T-cell (primary cell): ENCODE results near the gene SOX13. TPM values are rescaled to one million over a fixed set of nuclear protein-coding genes. Genes with fewer than 3 reads are reported as not detected.

Experiments used
- ATAC-seq, 4 experiments: fragments of 200-7000 bp in 3 of 4; fragments of 150-1000 bp in 1 of 4; cut with Tn5 transposase; replicated peaks in 1 of 4; 1 replicate in 3 of 4; 2 replicates in 1 of 4; pipeline ENCODE4 v1.10.0; 2021; ENCODE audit warnings: moderate library complexity in 3 of 4, mild to moderate bottlenecking in 2 of 4, moderate number of reproducible peaks in 1 of 4
- CTCF ChIA-PET, 2 donors: fragments of 300-600 bp; sonication (Branson Sonifier 250); formaldehyde crosslinking; loops; one replicate each; lab custom pipeline; 2022; ENCODE audit warnings: antibody characterized with exemption in 2 of 2; lab: Charles Lee
- POLR2A ChIA-PET, 2 donors: fragments of 300-600 bp; sonication (Branson Sonifier 250); formaldehyde crosslinking; loops; one replicate each; lab custom pipeline; 2022; ENCODE audit warnings: antibody characterized with exemption in 2 of 2; lab: Charles Lee
- DNase-seq, 35 experiments: peaks; one replicate each; pipeline versions ENCODE4 v3.0.0 to v3.0.0-alpha.2; 2013 to 2023
- H3K27ac ChIP-seq: one replicate; pipeline ENCODE4 v1.5.1; 2013; ENCODE audit warnings: low read length
- H3K27me3 ChIP-seq, 2 experiments: replicated peaks in 1 of 2; 1 replicate in 1 of 2; 2 replicates in 1 of 2; pipeline versions ENCODE4 v1.6.1 to v1.7.0; 2013; ENCODE audit warnings: low read length in 1 of 2, mixed read lengths in 1 of 2; ENCODE audit not compliant: control insufficient read depth in 2 of 2, insufficient read depth in 2 of 2; ENCODE audit errors: extremely low read depth in 1 of 2
- H3K36me3 ChIP-seq, 2 donors: 1 replicate in 1 of 2; 2 replicates in 1 of 2; pipeline versions ENCODE4 v1.6.1 to v1.7.0; 2013; ENCODE audit warnings: low read length in 1 of 2; ENCODE audit not compliant: control insufficient read depth in 2 of 2, insufficient read depth in 1 of 2; ENCODE audit errors: extremely low read depth in 1 of 2
- H3K4me1 ChIP-seq, 2 experiments: 1 replicate in 1 of 2; 2 replicates in 1 of 2; pipeline versions ENCODE4 v1.6.1 to v1.7.0; 2013; ENCODE audit warnings: low read length in 2 of 2, mixed read lengths in 1 of 2; ENCODE audit not compliant: insufficient read depth in 2 of 2, control insufficient read depth in 1 of 2; ENCODE audit errors: extremely low read depth in 1 of 2
- H3K4me3 ChIP-seq, 2 donors: 1 replicate in 1 of 2; 2 replicates in 1 of 2; pipeline versions ENCODE4 v1.5.1 to v1.7.0; 2013; ENCODE audit warnings: mild to moderate bottlenecking in 2 of 2, low read length in 1 of 2, moderate library complexity in 1 of 2; ENCODE audit not compliant: control insufficient read depth in 1 of 2; ENCODE audit errors: extremely low read depth in 1 of 2
- H3K9me3 ChIP-seq: 2 replicates; pipeline ENCODE4 v1.7.0; 2013
- H3K27ac Mint-ChIP-seq, 2 donors: one replicate each; pipeline ENCODE4 v1.8.0; 2020 to 2021; ENCODE audit warnings: mild to moderate bottlenecking in 2 of 2, mixed read lengths in 2 of 2
- H3K27me3 Mint-ChIP-seq, 2 donors: one replicate each; pipeline ENCODE4 v1.8.0; 2021 to 2022; ENCODE audit warnings: mixed read lengths in 2 of 2
- H3K36me3 Mint-ChIP-seq: one replicate; pipeline ENCODE4 v1.8.0; 2021; ENCODE audit warnings: mixed read lengths
- H3K4me1 Mint-ChIP-seq, 3 donors: one replicate each; pipeline ENCODE4 v1.8.0; 2020 to 2022; ENCODE audit warnings: mixed read lengths in 3 of 3, mild to moderate bottlenecking in 1 of 3
- H3K4me3 Mint-ChIP-seq, 3 donors: one replicate each; pipeline ENCODE4 v1.8.0; 2020 to 2022; ENCODE audit warnings: mild to moderate bottlenecking in 3 of 3, mixed read lengths in 3 of 3, moderate library complexity in 3 of 3
- H3K9me3 Mint-ChIP-seq, 3 donors: one replicate each; pipeline ENCODE4 v1.8.0; 2020 to 2022; ENCODE audit warnings: mixed read lengths in 3 of 3
- WGBS: methylation state at CpG from one replicate; pipeline ENCODE4 v1.1.5; 2013; ENCODE audit warnings: missing lambda C conversion rate; ENCODE audit not compliant: insufficient coverage; 5-methylcytosine and 5-hydroxymethylcytosine counted together
- total RNA-seq, 35 experiments: library from RNA in 6 of 35; stranded (reverse) in 6 of 35; fragments of 120-200 nt in 1 of 35; gene quantifications; one replicate each; pipeline versions ENCODE4 v1.2.1 to v1.2.4 and lab custom pipeline; 2013 to 2026

SOX13 gene
- total RNA-seq, 5 donors from 2014 or later (not counting 1 experiment from before 2014, with no cell fraction given): 3.2 to 9.4 (median 5.2) TPM

DNA sequence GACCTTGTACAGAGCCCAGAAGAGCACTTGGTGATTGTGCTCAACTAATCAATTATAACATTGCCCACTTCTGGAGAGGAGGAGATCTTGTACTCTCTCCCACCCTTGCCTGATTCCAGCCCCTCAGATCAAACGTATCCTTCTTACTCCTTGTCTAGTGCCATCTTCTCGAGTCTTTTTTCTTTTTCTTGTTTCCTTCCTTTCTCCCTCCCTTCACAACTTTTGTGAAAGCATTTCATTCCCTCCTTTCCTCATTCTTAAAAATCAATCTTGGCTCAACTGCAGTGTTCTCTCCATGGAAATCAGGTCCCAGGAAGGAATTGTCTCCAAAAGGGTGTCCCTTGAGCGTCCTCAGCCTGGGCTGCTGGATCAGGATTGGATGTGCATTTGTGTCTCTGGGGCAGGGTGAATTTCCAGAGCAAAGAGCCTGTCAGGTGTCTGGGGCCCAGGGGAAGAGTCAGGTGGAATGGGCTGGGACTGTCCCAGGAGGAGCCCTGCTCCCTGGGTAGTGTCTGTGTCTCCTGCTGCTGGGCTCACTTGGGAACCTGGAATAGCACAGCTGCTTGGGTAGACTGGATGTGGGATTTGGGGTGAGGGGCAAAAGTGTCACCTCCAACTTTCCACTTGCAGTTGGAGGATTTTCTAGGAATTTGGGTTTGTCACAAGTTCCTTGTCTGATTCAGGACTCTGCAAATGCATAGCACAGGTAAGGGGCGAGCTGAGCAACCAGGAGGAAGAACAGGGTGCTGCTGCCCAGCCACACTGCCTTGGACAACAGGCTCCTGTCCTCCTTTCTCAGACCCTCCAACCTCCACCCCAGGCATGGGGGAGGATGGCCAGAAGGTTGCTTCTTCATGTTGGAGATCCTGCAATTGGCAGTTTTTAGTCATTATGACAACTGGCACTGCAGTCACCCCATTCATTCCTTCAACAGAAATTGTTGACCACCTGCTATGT, 3.3 kb downstream of the SOX13 start:
- peaks cover 47 to 62% of the 10 kb centered on the region in 2 donors for H3K27me3 Mint-ChIP-seq
- ChIA-PET POLR2A (no interaction called here), CTCF (interaction anchor here (0.6 to 0.9 kb wide), 2 partner anchors 10 to 141 kb away, joined by 3 read pairs; no protein-coding TSS in a partner anchor)
- H3K9me3 Mint-ChIP-seq: no peaks in the 10 kb centered on the region
- no peaks in the 10 kb centered on the region for H3K36me3 ChIP-seq
- H3K27ac ChIP-seq: no peak overlapping the region
- H3K36me3 Mint-ChIP-seq: no peaks in the 10 kb centered on the region
- 60% methylated on average over 1 of the region's 4 CpGs for WGBS
- H3K4me3 ChIP-seq: no peak overlapping the region
- peak overlapping the region in 1 of 2 donors; percentile 55 for H3K27ac Mint-ChIP-seq
- H3K4me3 Mint-ChIP-seq: peak overlapping the region; percentile 44 to 77 (median 76)
- ATAC-seq: no peak
- no peak for DNase-seq
- H3K4me1 ChIP-seq: peaks cover 5 to 32% of the 10 kb centered on the region in 2 experiments
- no peaks in the 10 kb centered on the region for H3K9me3 ChIP-seq
- H3K27me3 ChIP-seq: peaks cover 6 to 62% of the 10 kb centered on the region in 2 experiments
- peaks cover 0 to 41% (median 27%) of the 10 kb centered on the region in 3 donors for H3K4me1 Mint-ChIP-seq

DNA sequence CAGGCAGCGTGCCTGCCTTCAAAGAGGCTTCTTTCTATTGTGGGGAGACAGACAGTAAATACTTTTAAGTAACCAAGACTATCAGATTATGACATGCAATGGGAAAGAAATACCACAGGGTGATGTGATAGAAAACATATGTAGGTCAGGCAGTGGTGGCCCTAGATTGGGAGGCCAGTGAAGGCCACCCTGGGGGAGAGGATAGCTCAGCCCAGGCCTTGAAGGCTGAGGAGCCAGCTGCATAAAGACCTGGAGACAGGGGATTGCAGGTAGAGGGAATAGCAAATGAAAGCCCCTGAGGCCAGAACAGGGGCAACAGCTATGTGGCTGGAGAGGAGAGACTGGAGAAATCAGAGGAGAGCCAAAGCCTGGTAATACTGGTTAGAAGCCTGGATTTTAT, 4.0 kb downstream of the SOX13 start:
- Histone ChIP-seq H3K27me3 (peaks cover 2 to 58% of the 10 kb centered on the region in 2 experiments), H3K4me3 (no peak overlapping the region), H3K9me3 (no peaks in the 10 kb centered on the region), H3K27ac (no peak overlapping the region), H3K36me3 (no peaks in the 10 kb centered on the region), H3K4me1 (peaks cover 5 to 32% of the 10 kb centered on the region in 2 experiments)
- Mint-ChIP-seq H3K4me1 (peaks cover 0 to 41% (median 27%) of the 10 kb centered on the region in 3 donors), H3K4me3 (no peak overlapping the region), H3K9me3 (no peaks in the 10 kb centered on the region), H3K27me3 (peaks cover 40 to 57% of the 10 kb centered on the region in 2 donors), H3K27ac (peak overlapping the region in 1 of 2 donors; percentile 55), H3K36me3 (no peaks in the 10 kb centered on the region)
- POLR2A ChIA-PET: interaction anchor here in 1 of 2 donors (0.6 kb wide), 1 partner anchor 469 kb away, joined by 4 read pairs; no protein-coding TSS in a partner anchor
- WGBS: no CpG with 5 or more reads among the region's 1 CpG
- DNase-seq: no peak
- ATAC-seq: no peak
- CTCF ChIA-PET: interaction anchor here in 1 of 2 donors (0.9 kb wide), 1 partner anchor 140 kb away, joined by 3 read pairs; no protein-coding TSS in a partner anchor

DNA sequence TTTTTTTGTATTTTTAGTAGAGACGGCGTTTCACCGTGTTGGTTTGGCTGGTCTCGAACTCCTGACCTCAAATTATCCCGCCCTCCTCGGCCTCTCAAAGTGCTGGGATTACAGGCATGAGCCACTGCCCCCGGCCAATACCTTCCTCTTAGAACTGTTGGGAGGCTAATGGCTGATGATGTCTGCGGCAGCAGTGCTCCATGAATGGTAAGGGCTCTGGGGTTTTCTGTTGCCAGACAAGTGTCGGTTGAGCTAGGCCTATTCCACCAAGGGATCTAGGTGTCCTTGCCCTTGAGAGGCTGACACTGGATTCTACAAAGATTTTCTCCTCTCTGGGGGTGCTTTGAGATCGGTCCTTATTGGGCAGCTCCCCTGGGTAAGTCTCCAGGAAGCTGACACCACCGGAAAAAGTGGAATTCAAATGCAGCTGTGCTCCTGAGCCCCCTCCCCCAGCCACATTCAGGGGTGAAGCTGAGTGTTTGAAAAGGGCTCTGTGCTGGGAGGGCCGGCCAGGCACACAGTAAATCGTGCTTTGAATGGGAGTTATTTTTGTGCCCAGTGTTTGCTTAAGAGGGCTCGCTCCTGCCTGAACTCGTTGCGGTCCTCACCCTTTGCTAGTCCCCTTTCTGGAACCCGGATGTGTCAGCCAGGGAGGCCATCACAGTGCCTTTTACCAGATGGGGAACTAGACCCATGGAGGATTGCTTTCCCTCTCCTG, 5.2 kb downstream of the SOX13 start:
- Mint-ChIP-seq H3K4me3 (no peak overlapping the region), H3K9me3 (no peaks in the 10 kb centered on the region), H3K36me3 (no peaks in the 10 kb centered on the region), H3K4me1 (peaks cover 0 to 35% (median 23%) of the 10 kb centered on the region in 3 donors), H3K27ac (peak overlapping the region in 1 of 2 donors; percentile 27), H3K27me3 (peaks cover 32 to 52% of the 10 kb centered on the region in 2 donors)
- Histone ChIP-seq H3K27ac (no peak overlapping the region), H3K4me1 (peaks cover 5 to 24% of the 10 kb centered on the region in 2 experiments), H3K9me3 (no peaks in the 10 kb centered on the region), H3K27me3 (peaks cover 2 to 55% of the 10 kb centered on the region in 2 experiments), H3K36me3 (no peaks in the 10 kb centered on the region), H3K4me3 (no peak overlapping the region)
- WGBS: 70% methylated on average over 9 of the region's 17 CpGs
- ChIA-PET POLR2A (no interaction called here), CTCF (no interaction called here)
- no peak for ATAC-seq
- no peak for DNase-seq

DNA sequence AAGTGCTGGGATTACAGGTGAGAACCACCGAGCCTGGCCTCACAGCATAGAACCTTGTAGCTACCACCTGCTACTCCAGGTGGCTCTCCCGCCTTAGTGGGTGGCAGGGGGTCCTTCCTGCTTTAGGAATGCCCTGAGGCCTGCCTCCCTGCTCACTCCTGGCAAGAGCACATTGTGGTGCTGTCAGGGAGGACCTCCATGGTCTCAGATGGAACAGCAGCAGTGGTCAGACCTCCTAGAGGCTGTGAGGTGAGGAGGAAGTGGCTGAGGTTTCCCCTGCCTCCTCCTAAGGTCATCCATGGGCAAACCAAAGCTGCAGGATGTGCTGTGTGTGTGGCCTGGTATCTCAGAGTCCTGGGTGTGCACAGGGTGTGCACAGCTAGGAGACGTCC, 6.7 kb downstream of the SOX13 start:
- CTCF ChIA-PET: no interaction called here
- peaks cover 2 to 42% of the 10 kb centered on the region in 2 experiments for H3K27me3 ChIP-seq
- POLR2A ChIA-PET: no interaction called here
- Mint-ChIP-seq H3K27ac (no peak overlapping the region), H3K27me3 (peaks cover 32 to 45% of the 10 kb centered on the region in 2 donors), H3K9me3 (no peaks in the 10 kb centered on the region), H3K4me1 (peaks cover 0 to 29% (median 14%) of the 10 kb centered on the region in 3 donors), H3K4me3 (no peak overlapping the region), H3K36me3 (no peaks in the 10 kb centered on the region)
- H3K4me1 ChIP-seq: peaks cover 0 to 16% of the 10 kb centered on the region in 2 experiments
- no peaks in the 10 kb centered on the region for H3K36me3 ChIP-seq
- no peaks in the 10 kb centered on the region for H3K9me3 ChIP-seq
- ATAC-seq (no peak), DNase-seq (no peak)
- no peak overlapping the region for H3K4me3 ChIP-seq
- WGBS: 83% methylated on average over 1 of the region's 3 CpGs
- no peak overlapping the region for H3K27ac ChIP-seq

DNA sequence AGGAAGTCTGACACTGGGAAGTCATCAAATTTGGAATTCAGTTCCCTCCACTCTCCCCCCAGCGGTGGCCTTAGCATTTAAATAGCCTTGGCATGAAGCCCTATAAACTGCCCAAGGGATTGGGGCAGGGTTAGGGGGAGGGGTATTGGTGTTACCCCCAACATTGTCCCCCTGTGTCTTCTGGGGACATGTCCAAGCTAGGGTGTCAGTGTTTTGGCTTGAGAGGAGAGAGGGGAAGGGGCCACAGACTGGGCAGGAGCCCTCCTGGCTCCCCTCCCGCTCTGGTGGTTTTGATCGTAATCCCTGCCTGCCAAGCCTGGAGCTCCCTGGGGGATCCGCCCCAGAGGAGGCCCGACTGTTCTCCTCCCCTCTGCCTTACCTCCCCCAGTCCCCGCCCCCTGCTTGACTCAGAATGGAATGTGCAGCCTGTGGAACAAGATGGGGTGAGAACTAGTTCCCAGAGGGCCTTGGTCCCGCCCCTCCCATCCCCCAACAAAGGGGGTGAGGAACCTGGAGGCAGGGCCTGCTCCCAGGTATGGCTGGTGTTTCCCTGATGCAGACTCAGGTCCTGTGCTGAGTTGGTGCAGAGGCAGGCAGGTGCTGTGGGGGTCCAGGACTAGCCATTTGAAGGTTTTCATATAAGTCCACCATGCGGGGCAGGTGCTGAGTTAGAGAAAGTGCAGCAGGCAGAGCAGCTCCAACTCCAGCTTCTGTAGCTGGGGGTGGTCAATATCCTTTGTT, 7.4 kb downstream of the SOX13 start:
- no peak overlapping the region for H3K27ac ChIP-seq
- H3K4me3 Mint-ChIP-seq: no peak overlapping the region
- 100% methylated on average over 1 of the region's 8 CpGs for WGBS
- H3K36me3 ChIP-seq: no peaks in the 10 kb centered on the region
- POLR2A ChIA-PET: no interaction called here
- no peaks in the 10 kb centered on the region for H3K9me3 ChIP-seq
- peaks cover 29 to 38% of the 10 kb centered on the region in 2 donors for H3K27me3 Mint-ChIP-seq
- peaks cover 0 to 22% (median 8%) of the 10 kb centered on the region in 3 donors for H3K4me1 Mint-ChIP-seq
- ATAC-seq (no peak), DNase-seq (no peak)
- H3K27ac Mint-ChIP-seq: no peak overlapping the region
- H3K4me1 ChIP-seq: peaks cover 0 to 8% of the 10 kb centered on the region in 2 experiments
- no peaks in the 10 kb centered on the region for H3K36me3 Mint-ChIP-seq
- peaks cover 2 to 35% of the 10 kb centered on the region in 2 experiments for H3K27me3 ChIP-seq
- H3K4me3 ChIP-seq: no peak overlapping the region
- CTCF ChIA-PET: interaction anchor here in 1 of 2 donors (0.6 kb wide), 1 partner anchor 220 kb away, joined by 3 read pairs; no protein-coding TSS in a partner anchor
- H3K9me3 Mint-ChIP-seq: no peaks in the 10 kb centered on the region
